Hippocampal formation (tissue), 2 donors: ENCODE measurements around the gene EIF4E3.

Experiments used
- DNase-seq, 2 donors: peaks; one replicate each; lab custom pipeline; 2025; lab: John Stamatoyannopoulos, UW

Gene EIF4E3

GRCh38 chr3:71689291-71689690, 35.9 kb downstream of the EIF4E3 start:
- no peak for DNase-seq

GRCh38 chr3:71688121-71688520, 37.1 kb downstream of the EIF4E3 start:
- no peak for DNase-seq

GRCh38 chr3:71685686-71686085, 39.5 kb downstream of the EIF4E3 start:
- no peak for DNase-seq

GRCh38 chr3:71684757-71685386, 40.3 kb downstream of the EIF4E3 start:
- DNase-seq = peak in 1 of 2 donors; percentile 14

GRCh38 chr3:71684046-71684756, 41.0 kb downstream of the EIF4E3 start:
- DNase-seq = no peak

- peak; percentile 24 to 42 for DNase-seq
Measured at GRCh38 chr3:71681224-71681668, 44.0 kb downstream of the EIF4E3 start.

GRCh38 chr3:71680603-71681002, 44.6 kb downstream of the EIF4E3 start:
- DNase-seq = no peak

- no peak for DNase-seq
Measured at GRCh38 chr3:71676931-71677330, 48.3 kb downstream of the EIF4E3 start.

- DNase-seq = no peak
Measured at GRCh38 chr3:71673486-71673885, 51.7 kb downstream of the EIF4E3 start.

GRCh38 chr3:71672807-71673206, 52.4 kb downstream of the EIF4E3 start:
- DNase-seq = no peak

GRCh38 chr3:71672340-71672739, 52.9 kb downstream of the EIF4E3 start:
- DNase-seq = no peak

GRCh38 chr3:71671216-71671845, 53.9 kb downstream of the EIF4E3 start:
- no peak for DNase-seq

- no peak for DNase-seq
Measured at GRCh38 chr3:71662568-71662967, 62.6 kb downstream of the EIF4E3 start.

- DNase-seq = no peak
Measured at GRCh38 chr3:71662056-71662455, 63.1 kb downstream of the EIF4E3 start.

- no peak for DNase-seq
Measured at GRCh38 chr3:71659864-71660591, 65.2 kb downstream of the EIF4E3 start.

- DNase-seq = peak in 1 of 2 donors; percentile 5
Measured at GRCh38 chr3:71657831-71658530, 67.2 kb downstream of the EIF4E3 start.

- DNase-seq = no peak
Measured at GRCh38 chr3:71655061-71655460, 70.1 kb downstream of the EIF4E3 start.

- no peak for DNase-seq
Measured at GRCh38 chr3:71653414-71653807, 71.8 kb downstream of the EIF4E3 start.

GRCh38 chr3:71652781-71653413, 72.3 kb downstream of the EIF4E3 start:
- DNase-seq = peak; percentile 7 to 79

- DNase-seq = no peak
Measured at GRCh38 chr3:71651625-71652024, 73.6 kb downstream of the EIF4E3 start.

- DNase-seq = no peak
Measured at GRCh38 chr3:71650372-71650771, 74.8 kb downstream of the EIF4E3 start.
